K562 (cell line): ENCODE measurements around the gene ARHGEF17. TPM values are rescaled to one million over a fixed set of nuclear protein-coding genes. Genes with fewer than 3 reads are reported as not detected.

Source experiments
- ATAC-seq: fragments of 200-7000 bp; cut with Tn5 transposase; 3 replicates; pipeline ENCODE4 v1.9.1; 2020; ENCODE audit warnings: moderate library complexity
- BruUV-seq: library from RNA; stranded (reverse); fragments of 400-500 nt; replicated peaks from 2 replicates; lab custom pipeline; 2021; lab: Mats Ljungman, UMichigan
- CTCF ChIA-PET: fragments of 300-600 bp; formaldehyde crosslinking; extraction: SDS; loops from one replicate; lab custom pipeline; 2021; ENCODE audit warnings: low intra/inter-chr PET ratio; lab: Yijun Ruan, JAX
- POLR2A ChIA-PET: fragments of 300-600, 350-650 bp; sonication (Branson Sonifier 250); formaldehyde crosslinking; extraction: SDS; loops from one replicate; lab custom pipeline; 2021; ENCODE audit warnings: antibody characterized with exemption, inconsistent platforms; lab: Yijun Ruan, JAX
- DNase-seq, 4 experiments: peaks; one replicate each; pipeline versions ENCODE4 v3.0.0 to v3.0.0-alpha.2; 2011 to 2018; ENCODE audit warnings: low spot score in 3 of 4, mixed read lengths in 3 of 4; ENCODE audit errors: extremely low read depth in 1 of 4
- FAIRE-seq: peaks from 2 replicates; lab custom pipeline; 2011; peaks lifted over from hg19 to GRCh38; lab: Jason Lieb, UNC
- H2AFZ ChIP-seq: 2 replicates; pipeline ENCODE4 v1.6.0; 2011; ENCODE audit warnings: low read depth, low read length, control low read depth, inconsistent platforms
- H3K27ac ChIP-seq: fragments of 200-600 bp; 3 replicates; pipeline ENCODE4 v1.8.0; 2011; ENCODE audit warnings: low read depth, mild to moderate bottlenecking, control low read depth, inconsistent platforms, low read length, moderate library complexity, mixed read lengths; ENCODE audit errors: extremely low read depth
- H3K27me3 ChIP-seq, 2 experiments: fragments of 300-600 bp in 1 of 2; 2 replicates in 1 of 2; 3 replicates in 1 of 2; pipeline versions ENCODE4 v1.6.0 to v1.8.0; 2011; ENCODE audit warnings: inconsistent platforms in 2 of 2, low read length in 2 of 2, mild to moderate bottlenecking in 1 of 2, mixed read lengths in 1 of 2, moderate library complexity in 1 of 2; ENCODE audit not compliant: control insufficient read depth in 2 of 2, insufficient read depth in 2 of 2
- H3K36me3 ChIP-seq: fragments of 300-600 bp; 3 replicates; pipeline ENCODE4 v1.8.0; 2011; ENCODE audit warnings: mild to moderate bottlenecking, low read length, inconsistent platforms; ENCODE audit not compliant: control insufficient read depth, insufficient read depth
- H3K4me1 ChIP-seq, 2 experiments: fragments of 200-600 bp in 1 of 2; replicated peaks in 1 of 2; 2 replicates in 1 of 2; 3 replicates in 1 of 2; pipeline versions ENCODE4 v1.5.1 to v1.8.0; 2011; ENCODE audit warnings: inconsistent platforms in 2 of 2, low read length in 2 of 2, mild to moderate bottlenecking in 1 of 2, mixed read lengths in 1 of 2, moderate library complexity in 1 of 2; ENCODE audit not compliant: control insufficient read depth in 2 of 2, insufficient read depth in 2 of 2
- H3K4me2 ChIP-seq: 2 replicates; pipeline ENCODE4 v1.6.1; 2011; ENCODE audit warnings: low read length, control low read depth, inconsistent platforms, mixed read lengths; ENCODE audit not compliant: insufficient read depth
- H3K4me3 ChIP-seq: fragments of 200-600 bp; sonication (generic), shearing (Covaris generic); 2 replicates; pipeline ENCODE4 v1.5.1; 2016; ENCODE audit warnings: control low read depth, inconsistent platforms
- H3K79me2 ChIP-seq: fragments of 200-600 bp; 3 replicates; pipeline ENCODE4 v1.8.0; 2011; ENCODE audit warnings: low read length, inconsistent platforms; ENCODE audit not compliant: control insufficient read depth, insufficient read depth
- H3K9ac ChIP-seq, 2 experiments: 2 replicates each; pipeline versions ENCODE4 v1.6.0 to v1.6.1; 2011; ENCODE audit warnings: low read depth in 2 of 2, low read length in 2 of 2, control low read depth in 1 of 2, inconsistent platforms in 1 of 2, mild to moderate bottlenecking in 1 of 2, mixed read lengths in 1 of 2; ENCODE audit not compliant: insufficient read depth in 1 of 2
- H3K9me1 ChIP-seq: one replicate; pipeline ENCODE4 v1.6.0; 2011; ENCODE audit warnings: inconsistent platforms, mild to moderate bottlenecking, low read length, moderate library complexity; ENCODE audit not compliant: control insufficient read depth, insufficient read depth
- H3K9me3 ChIP-seq: replicated peaks from 2 replicates; pipeline ENCODE4 v1.5.1; 2011; ENCODE audit warnings: low read depth, low read length, inconsistent platforms; ENCODE audit not compliant: control insufficient read depth, insufficient read depth
- H4K20me1 ChIP-seq: replicated peaks from 2 replicates; pipeline ENCODE4 v1.6.1; 2011; ENCODE audit warnings: low read length, inconsistent platforms, mixed read lengths; ENCODE audit not compliant: control insufficient read depth, insufficient read depth
- ARNT ChIP-seq, 2 experiments: fragments of 450-650 bp; IDR thresholded peaks; 2 replicates each; pipeline ENCODE4 v1.6.1; 2016; ENCODE audit warnings: mild to moderate bottlenecking in 1 of 2
- CGGBP1 ChIP-seq: fragments of 250-450 bp; sonication (Bioruptor Pico); IDR thresholded peaks from 2 replicates; pipeline ENCODE4 v1.9.0; 2021; ENCODE audit warnings: mild to moderate bottlenecking
- MNT ChIP-seq, 2 experiments: fragments of 450-650 bp; conservative IDR thresholded peaks; 2 replicates each; pipeline ENCODE4 v1.6.1; 2017; ENCODE audit warnings: mild to moderate bottlenecking in 2 of 2, moderate library complexity in 2 of 2
- WGBS: fragments of 100-300 bp; shearing (Covaris generic); methylation state at CpG from one replicate; pipeline ENCODE4 v1.1.6; 2016; ENCODE audit warnings: low coverage, mixed read lengths; ENCODE audit not compliant: insufficient coverage; ENCODE audit errors: missing lambda C conversion rate; 5-methylcytosine and 5-hydroxymethylcytosine counted together
- in situ Hi-C: fragments of 300-500 bp; cut with MboI; formaldehyde crosslinking; loops from 4 replicates; pipeline ENCODE4 v1.15.0; 2018; ENCODE audit warnings: inconsistent platforms, mixed read lengths
- intact Hi-C: fragments of 100-400 bp; cut with micrococcal nuclease; formaldehyde crosslinking; loops from 2 replicates; pipeline ENCODE4 v1.14.2; 2022
- polyA plus RNA-seq, 8 experiments: library from polyadenylated mRNA; depleted of rRNA in 4 of 8; stranded (reverse) in 5 of 8; unstranded in 3 of 8; fragments of >200 nt; fragmentation: Nextera tagmentation in 2 of 8; fragmentation: Illumina TruSeq in 1 of 8; extraction: Ambion mirVana in 2 of 8; extraction: Trizol in 1 of 8; gene quantifications; 2 replicates each; pipeline versions ENCODE4 v1.2.1 to v1.2.3, GENCODE V29; 2011 to 2014; ENCODE audit warnings: inconsistent platforms in 1 of 8, missing spikeins in 1 of 8
- total RNA-seq, 7 experiments: library from RNA; depleted of rRNA in 6 of 7; stranded (reverse); fragments of >200 nt in 6 of 7; fragmentation: Illumina TruSeq in 2 of 7; extraction: Trizol in 2 of 7; gene quantifications; 2 replicates each; pipeline versions ENCODE4 v1.2.1 to v1.2.3, GENCODE V29; 2011 to 2021; ENCODE audit warnings: low replicate concordance in 1 of 7

ARHGEF17 gene
- total and polyA plus RNA-seq, 9 of the 15 experiments (the other 6 are each of a cell fraction or from before 2014, with no cell fraction given) = 0.04 to 0.68 (median 0.10) TPM; not detected in 2

- H3K4me2 ChIP-seq = no peak overlapping the region
- ChIA-PET CTCF (no interaction called here), POLR2A (interaction anchor here (1.0 kb wide), 1 partner anchor 49 kb away, joined by 3 read pairs; no protein-coding TSS in a partner anchor)
- no peaks in the 10 kb centered on the region for H3K79me2 ChIP-seq
- H3K4me3 ChIP-seq = no peak overlapping the region
- in situ Hi-C loops = loop anchor here (5.0 kb wide), 2 partner anchors 44 to 106 kb away; no protein-coding TSS in a partner anchor
- FAIRE-seq (no peak), ATAC-seq (no peak), DNase-seq (no peak)
- no peaks in the 10 kb centered on the region for H3K9me1 ChIP-seq
- BruUV-seq = no TSS peak
- H3K9ac ChIP-seq = no peak overlapping the region
- H3K27me3 ChIP-seq = peaks cover 20 to 27% of the 10 kb centered on the region in 2 experiments; a peak in 4 of 5 replicates
- H3K4me1 ChIP-seq = peaks cover 9 to 20% of the 10 kb centered on the region in 2 experiments; a peak in 4 of 5 replicates
- H4K20me1 ChIP-seq = peaks cover 9% of the 10 kb centered on the region
- no peak overlapping the region for H2AFZ ChIP-seq
- intact Hi-C loops = no loop called here
- H3K9me3 ChIP-seq = no peaks in the 10 kb centered on the region
- 2% methylated on average over 4 of the region's 4 CpGs for WGBS
- H3K36me3 ChIP-seq = no peaks in the 10 kb centered on the region
- H3K27ac ChIP-seq = no peak overlapping the region
- TF ChIP-seq MNT (conservative IDR thresholded peaks at IDR 0.05) (no peak), ARNT (IDR thresholded peaks at IDR 0.05) (no peak), CGGBP1 (CRISPR knock-in tag) (no peak)
Measured at GRCh38 chr11:73293356-73293936, 14.6 kb upstream of the ARHGEF17 start.
